HG02798 (cell line): Measurements from ENCODE around the gene CKS1B.

ENCODE experiments used
- ATAC-seq: cut with Tn5 transposase; IDR thresholded peaks from one replicate; pipeline ENCODE4 v1.9.1; 2021; ENCODE audit warnings: mild to moderate bottlenecking; ENCODE audit not compliant: unreplicated experiment, poor library complexity

Gene CKS1B

DNA sequence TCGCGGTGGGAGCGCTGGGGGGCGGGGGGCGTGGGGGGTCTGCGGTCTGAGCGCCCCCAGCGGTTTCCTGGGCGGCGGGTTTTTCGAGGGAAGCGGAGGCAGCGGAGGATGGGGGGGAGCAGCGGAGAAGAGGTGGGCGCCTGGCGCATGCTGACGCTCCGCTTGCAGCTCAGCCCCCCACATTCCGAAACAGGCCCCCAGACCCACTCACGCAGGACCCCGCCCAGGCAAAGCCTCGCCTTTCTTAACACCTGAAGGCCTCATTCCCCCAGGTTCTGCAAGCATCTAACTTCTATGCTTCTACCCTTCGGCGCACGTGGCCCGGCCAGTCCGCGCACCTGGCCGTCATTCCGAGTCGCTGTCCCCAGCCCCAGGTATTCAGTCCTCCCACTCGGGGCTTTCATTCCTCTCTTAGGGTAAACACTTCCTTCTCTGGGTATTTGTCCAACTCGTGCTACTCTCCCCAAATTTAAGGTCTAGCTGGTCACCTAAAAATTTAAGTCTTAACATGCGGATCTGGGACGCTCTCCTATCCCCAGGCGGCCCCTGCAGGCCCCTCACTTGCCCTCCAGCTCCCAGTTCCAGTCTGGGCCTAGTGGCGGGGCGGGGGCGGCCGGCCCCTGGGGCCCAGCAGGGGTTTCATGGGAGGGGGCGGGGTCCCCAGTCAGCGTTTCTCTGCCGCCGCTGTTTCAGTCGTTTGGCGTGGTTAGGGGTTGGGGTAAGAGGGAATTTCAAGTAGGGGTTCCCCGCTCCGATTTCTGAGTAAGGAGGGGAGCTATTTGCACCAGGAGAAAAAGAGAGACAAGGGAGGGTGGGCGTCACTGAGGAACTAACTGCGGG is 25.3 kb downstream of the CKS1B start:
- no peak for ATAC-seq

DNA sequence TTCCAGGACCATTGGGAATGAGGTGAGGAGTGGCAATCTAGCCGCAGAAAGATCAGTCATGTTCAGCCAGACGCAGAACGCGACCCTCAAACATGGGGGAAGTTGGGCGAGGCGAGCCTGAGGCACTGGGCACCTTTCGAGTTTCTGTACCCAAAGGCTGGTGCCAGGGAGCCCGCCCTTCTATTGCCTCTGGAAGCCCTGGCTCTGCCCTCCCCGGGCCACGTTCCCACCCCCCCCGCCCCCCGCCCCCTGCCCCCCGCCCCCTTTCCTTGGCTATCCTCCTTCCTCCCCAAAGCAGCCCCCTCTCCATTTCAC is 25.9 kb downstream of the CKS1B start:
- no peak for ATAC-seq

DNA sequence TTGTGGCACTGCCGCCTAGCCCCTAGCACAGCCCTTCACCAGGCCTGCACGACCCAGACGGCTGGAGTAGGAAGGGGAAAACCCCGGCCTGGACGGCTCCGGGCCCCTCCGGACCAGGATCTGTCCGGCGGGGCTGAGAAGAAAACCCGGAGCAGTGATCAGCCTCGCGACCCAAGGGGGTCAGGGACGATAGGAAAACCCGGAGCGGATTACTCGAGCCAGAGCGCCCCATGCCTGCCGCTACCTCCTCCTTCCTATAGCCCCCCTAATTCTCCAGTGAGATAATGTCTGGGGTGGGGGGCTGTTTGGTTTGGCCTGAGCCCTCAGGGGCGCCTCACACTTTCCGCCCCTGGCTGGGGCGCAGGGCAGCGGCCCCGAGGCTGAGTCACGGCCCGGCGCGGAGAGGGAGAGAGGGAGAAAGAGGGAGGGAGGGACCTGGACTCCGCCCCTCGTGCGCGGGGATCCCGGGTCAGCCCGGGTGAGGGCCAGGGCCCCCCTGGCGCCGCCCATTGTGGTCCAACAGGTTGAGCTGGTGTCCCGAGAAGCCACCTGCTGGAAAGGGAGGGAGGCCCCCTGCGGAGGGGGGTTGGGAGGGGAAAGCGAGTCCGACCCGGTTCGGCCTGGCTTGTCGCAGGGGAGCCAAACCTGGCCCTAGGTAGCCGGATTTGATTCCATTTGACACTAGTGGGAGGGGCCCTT is 26.4 kb downstream of the CKS1B start:
- peak; percentile 50 for ATAC-seq

DNA sequence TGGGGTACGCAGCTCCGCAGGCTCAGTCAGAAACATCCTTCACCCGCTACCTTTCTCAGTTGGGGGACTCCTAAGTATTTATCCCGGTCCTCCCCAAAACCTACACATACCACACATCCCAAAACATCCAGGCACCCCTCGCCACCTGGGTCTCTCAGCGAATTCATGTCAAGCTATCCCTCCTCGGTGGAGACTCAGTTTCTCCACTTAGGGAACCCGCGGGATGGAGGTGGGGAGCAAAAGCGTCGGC is 26.9 kb downstream of the CKS1B start:
- ATAC-seq, result no peak

DNA sequence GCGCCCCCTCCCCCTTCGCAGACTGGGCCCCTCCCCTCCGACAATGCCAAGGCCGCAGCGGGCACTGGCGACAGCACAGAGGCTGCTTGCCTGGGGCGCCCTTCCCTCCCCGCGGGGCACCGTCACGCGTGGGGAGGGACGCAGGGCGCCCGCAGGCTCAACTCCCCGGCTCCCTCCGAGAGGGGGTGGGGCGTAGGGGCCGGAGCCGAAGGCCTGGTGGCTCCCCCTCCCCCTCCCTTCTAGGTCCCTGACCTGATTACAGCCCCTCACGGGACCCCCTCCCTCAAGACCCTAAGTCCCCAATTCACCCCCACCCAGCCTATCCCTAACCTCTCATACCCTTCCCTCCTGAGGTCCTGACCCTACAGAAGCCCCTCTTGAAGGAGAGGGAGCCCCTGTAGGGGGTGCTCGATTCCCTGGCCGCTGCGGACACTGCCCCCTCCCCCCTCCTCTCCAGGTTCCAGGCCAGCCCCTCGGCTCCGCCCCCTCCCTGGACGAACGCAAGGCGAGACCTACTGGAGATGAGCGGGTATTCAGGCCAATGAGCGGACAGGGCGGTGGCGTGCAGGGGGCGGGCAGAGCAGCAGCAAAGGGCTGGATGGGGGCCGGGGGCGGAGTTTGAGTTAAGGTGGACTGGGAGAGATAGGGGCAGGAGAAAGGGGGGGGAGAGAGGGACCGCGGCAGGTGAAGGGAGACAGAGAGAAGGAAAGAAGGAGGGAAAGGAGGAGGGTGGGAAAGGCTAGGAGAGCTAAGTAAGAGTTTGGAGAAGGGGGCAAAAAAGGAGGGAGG is 27.4 kb downstream of the CKS1B start:
- ATAC-seq, result peak; percentile 72

DNA sequence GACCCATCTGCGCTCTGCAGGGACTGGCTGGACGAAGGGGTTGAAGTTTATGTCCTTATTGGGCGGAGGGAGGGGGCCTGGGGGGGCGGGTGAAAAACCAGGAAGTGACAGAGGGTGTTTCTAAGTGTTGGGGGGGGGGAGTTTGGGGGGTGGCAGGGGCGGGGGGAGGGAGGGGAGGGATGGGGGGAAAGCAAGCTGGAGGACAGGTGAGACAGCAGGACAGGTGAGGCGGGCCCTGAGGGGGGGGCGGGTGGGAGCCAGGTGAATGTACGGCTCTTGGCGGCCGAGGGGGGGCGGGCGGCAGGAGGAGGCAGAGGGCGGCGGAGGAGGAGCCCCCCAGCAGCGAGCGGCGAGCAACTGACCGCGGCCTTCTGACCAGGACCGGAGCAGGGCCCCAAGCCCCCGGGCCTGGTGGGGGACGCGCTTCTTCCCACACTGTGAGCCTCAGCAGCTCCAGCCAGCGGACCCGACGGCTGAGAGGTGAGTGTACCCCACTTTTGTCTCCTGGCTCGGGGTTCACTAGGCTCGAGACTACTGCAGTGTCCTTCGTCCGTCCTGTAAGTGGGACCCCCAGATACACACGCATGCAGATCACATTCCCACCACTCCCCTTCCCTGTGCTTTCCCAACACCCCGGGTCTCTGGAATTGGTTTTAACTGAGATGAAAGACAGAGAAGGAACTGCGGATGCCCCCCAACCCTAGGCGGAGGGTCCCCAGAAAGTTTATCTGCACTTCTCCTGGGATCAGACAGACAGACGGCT is 28.2 kb downstream of the CKS1B start, which contains the start of gene ZBTB7B:
ZBTB7B (plus strand) TSS at position 339 of the 763 bp plus-strand sequence. CDS start 11,859 bp downstream, outside the sequence.
- peak; percentile 1 for ATAC-seq

DNA sequence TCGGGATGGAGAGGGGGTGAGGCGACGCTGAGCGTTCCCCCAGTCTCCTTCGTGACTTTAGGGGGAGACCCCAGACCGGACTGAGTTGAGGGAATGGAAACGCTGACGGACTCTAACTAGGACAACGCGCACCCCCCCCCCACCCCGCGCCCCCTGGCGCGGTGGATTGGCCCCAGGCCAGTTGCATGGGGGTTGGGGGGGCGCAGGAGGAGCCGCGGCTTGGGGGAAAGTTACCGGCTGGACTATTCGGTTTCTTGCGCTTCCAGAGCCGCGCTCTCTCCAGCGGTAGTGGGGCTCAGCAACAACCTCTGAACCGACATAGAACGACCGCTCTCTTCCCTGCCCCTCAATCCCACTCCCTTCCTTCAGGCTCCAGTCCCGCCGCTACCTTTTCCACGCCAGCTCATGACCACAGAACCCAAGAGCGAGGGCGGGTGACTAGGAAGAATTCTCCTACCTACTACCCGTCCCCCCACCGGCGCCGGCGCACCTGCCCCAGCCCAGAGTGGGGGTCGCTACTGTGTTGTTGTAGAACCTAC is 28.8 kb downstream of the CKS1B start:
- ATAC-seq, result no peak

DNA sequence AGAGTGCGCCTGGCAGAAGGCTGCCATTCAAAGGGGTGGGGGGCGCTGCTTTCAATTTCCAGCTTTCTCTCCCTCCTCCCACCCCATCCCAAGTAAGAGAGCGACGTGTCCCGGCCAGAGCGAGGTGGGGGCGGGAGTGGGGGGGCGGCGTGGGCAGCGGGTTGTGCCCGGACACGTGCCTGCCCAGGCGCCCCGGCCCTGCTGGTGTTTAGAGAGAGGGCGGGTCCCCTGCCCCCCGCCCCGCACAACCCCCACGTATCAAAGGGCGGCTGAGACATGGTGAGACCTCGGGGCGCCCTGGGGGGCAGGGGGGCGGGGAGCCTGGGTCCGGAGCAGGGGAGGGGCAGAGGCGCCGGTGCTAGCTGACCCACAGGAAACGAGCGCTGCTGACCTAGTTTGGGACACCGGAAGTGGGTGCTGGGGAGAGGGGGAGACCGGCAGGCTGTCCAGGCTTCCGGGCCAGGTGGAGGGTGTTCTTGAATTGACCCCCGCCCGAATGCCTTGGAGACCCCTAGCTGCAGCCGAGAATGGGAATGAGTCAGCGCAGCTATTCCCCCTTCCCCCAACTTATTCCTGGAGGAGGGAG is 29.4 kb downstream of the CKS1B start:
- ATAC-seq, result no peak

DNA sequence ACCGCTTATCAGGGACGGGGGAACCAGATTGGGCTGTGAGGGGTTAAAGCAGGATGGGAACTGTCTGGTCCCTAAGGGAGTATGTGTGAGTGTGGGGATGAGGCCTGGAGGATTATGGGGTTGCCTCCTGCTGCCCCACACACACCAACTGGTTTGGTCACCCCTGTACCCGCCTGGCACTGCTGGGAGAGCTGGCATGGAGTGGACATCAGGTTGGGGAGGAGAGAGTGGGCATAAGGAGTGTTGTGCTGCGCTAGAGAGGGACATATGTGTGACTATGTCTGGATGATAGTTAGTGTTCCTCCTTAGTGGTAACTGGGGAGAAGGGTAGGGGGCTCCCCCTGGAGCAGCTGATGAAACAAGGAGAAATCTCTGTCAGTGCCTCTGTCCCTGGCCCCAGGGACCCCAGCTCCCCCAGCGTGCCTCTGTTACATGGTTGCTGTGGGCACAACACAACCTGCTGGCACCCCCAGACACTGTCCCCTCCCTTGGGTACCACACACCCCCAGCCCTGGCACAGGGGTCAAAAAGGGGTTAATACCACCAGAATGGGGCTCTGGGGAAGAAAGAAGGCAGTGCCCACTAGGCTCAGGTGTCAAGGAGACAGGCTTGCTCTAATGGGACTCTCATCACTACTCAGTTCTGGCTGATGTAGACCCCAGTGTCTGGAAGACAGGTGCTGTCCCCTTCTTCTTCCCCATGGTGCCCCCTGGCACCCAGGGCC is 30.0 kb downstream of the CKS1B start:
- no peak for ATAC-seq

DNA sequence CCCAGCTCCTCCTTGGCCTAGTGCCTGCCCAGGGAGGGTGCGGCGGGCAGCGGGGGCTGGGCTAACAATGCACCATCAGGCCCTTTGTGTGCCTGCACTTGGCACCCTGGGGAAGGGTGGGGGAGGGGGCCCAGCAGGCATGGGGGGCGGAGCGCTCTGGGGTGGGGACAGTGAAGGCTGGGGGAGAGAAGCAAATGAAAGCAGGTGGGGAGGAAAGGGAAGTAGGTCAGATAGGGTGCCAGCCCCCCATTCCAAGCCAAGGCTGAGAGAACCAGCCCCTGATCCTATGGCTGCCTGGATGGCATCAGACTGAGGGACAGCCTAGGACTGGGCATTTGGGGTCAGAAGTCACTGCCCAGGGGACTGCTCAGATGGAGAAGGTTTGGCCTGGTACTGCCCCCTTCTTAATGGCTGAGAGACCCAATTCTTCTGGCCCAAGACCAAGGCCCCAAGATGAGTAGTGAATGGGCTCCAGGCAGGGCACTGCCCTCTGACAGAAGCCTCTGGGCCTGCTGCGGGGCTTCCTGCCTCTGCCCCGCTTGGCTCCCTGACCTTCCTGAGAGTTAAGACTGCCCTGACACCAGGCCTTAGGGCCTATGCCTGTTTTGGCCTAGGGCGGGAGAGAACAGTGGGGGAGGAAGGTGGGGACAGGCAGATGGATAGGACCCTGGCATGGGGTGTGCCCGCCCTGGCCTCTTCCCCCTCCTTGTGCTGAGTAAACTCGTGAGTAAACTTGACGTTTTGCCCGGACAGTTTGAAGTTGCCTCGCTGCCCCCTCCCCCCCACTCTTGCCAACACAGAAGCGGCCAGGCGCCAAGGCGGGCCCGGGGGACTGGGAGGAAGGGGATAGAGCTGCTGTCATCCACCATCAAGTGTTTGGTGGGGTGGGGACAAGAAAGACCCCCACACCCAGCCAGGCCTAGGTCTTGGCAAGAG is 30.9 kb downstream of the CKS1B start:
- no peak for ATAC-seq

DNA sequence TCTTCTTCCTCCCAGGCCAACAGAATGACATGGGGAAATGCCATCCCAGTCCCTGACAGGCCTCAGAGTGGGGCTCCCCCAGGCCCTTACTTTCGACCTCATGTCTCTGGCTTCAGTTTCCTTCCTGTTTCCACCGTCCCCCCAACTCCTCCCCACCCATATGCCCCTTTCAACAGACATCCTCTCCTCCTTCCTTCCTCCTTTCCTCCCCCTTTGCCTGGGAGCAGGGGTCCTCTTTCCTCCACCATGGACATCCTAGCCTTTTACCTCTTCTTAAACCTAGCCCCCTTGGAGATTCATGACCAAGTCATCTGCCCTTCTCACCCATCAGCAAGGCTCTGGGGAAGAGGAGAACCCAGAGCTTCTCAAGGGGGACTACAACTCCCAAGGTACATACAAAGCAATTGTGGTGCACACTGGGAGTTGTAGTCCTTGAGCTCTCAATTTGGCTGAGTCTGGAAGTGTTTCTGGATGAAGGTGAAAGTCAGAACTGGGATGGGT is 32.2 kb downstream of the CKS1B start:
- no peak for ATAC-seq

DNA sequence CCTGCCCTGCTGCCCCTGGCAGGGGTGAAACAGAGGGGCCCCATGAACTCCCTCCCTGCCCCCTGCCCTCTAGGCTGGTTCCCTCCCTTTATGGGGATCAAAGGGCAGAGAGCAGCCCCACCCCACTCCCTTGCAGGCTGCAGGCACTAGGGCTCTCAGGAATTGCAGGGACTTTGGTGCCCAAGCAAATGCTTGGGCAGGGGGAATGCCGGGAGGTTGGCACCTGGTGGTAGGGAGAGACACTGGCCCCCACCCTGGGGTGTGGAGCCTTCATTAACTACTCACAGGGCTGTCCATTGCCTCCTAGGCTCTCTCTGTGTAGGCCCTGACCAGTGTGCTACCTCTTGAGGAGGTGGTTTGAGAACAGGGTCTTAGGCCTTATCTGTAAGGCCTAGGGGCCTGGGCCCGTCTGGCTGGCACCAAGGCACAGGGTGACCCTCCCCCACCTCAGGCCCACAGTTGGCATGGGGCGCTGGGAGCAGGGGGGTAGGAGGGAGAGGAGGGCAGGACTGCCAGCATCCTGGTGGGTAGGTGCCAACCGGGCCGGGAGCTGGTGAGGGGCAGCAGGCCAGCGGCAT is 32.9 kb downstream of the CKS1B start:
- ATAC-seq, result no peak

DNA sequence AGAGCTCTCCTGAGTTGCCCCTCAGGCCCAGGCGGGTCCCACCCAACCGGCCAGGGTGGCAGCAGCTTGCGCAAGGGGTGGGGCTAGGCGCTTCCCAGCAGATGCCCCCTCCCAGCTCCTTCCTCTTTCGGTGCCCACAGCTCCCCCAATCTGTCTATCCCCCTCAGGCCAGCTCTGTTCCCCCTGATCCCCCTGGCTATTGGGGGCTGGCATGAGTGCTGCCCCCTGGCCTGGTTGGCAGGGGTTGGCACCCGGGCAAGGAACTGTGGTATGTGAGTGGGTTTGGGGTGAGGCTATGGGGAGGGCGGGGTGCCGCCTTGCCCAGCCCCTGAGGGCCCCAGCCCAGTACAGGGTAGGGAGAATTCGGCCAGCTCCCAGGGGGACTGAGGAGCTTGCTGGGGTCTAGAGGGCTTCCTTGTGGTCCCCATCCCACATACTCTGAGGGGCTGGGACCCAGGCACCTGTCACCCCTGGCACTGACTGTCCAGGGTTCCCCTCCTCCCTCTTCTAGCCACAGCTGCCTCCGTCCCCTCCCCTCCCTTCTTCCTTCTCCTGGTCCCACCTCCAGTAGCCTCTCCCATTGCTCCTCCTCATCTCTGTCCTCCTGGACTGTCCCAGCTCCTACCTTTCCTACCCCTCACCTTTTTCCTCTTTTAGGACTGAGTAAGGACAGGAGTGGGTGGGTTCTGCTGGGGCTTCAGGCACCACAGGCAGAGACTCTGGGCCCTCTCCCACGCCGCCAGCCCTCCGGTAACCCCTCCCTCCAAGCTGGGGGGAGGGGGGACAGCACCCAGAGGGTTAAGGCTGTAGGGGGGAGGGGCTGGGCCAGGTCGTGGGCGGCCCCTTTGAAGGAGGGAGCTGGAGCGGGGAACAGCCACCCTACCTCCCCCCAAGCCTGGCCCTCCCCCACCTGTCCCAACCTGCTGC is 33.8 kb downstream of the CKS1B start:
- no peak for ATAC-seq

DNA sequence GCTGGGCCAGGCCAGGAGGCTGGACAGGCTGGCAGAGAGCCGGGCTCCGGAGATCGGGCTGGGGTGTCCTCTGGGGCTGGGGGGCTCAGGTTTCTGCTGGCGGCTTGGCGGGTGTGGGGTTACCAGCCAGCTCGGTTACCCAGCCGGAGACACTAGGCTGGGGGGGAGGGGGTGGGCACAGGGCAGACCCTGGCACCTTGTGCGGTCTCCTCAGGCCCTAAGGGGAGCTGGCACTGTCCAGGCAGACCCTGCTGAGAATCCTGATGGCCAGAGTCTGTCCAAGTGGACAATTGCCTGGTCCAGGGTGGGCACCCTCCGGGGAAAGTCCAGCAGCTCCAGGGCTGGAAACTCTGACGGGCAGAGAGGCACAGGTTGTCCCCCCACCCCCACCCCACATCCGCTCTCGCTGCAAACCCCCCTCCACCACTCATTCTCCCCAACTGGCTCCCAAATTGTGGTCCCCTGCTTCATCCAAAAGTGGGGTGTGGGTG is 34.8 kb downstream of the CKS1B start:
- ATAC-seq, result no peak

DNA sequence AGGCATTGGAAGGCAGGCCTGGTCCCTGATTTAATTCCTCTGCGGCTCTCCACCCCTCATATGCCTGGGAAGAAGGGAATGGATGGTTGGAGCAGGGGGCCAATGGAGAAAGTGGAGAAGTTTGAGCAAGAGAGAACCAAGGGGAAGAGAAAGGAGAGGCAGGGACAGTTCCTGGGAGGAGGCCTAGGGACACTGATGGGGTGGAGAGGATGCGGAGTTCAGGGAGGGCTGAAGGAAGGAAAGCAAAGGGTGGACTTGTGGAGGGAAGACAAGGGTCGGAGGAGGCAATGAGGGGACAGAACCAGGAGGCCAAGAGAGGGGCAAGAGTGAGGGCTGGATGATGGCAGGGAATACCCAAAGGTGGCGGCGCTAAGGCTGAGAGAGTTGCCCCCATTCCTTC is 35.3 kb downstream of the CKS1B start:
- no peak for ATAC-seq

DNA sequence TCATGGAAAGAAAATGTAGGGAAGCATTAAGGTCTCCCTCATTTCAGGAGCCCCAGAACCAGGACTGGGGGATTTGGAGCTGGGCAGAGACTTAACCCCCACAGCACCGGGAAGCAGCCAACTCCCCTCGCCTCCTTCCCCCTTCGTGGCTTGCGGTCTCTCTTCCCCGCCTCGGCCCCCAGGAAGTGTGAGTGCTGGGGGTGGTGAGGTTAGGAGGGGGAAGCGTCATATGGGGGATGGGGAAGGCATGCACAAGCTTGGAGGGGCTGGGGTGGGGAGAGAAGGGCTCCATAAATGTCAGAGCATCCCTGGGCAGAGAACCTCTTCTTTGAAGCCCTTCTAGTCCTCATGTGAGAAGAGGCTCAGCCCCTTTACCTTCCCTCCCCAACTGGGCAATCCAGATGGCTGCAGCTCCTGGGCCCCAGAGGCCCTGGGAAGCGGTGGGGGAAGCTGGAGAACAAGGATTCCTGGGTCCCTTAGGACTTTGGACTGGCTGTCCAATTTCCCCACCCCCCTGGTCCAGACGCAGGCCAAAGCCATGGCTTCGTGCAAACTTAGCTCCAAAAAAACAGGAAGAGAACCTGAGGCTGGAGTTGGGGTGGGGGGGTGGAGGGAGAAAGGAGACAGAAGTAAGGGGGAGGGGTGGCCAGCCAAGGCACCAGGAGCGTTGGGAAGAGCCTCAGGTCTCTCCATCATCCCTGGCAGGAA is 35.9 kb downstream of the CKS1B start:
- ATAC-seq, result no peak
